H9 (cell line): ENCODE results near the gene RPLP1. TPM values are rescaled to one million over a fixed set of nuclear protein-coding genes. Genes with fewer than 3 reads are reported as not detected.
A peak's percentile ranks its signal among the peaks of the same experiment; 100 is the strongest.

Source experiments
- DNase-seq: peaks from one replicate; pipeline ENCODE4 v3.0.0-alpha.2; 2017
- H2AFZ ChIP-seq: one replicate; pipeline ENCODE4 v1.6.1; 2013; ENCODE audit warnings: mild to moderate bottlenecking, low read length, control low read depth, moderate library complexity
- H2AK5ac ChIP-seq: 2 replicates; pipeline ENCODE4 v1.6.1; 2013; ENCODE audit warnings: low read length, control low read depth, mixed read lengths; ENCODE audit not compliant: insufficient read length
- H2BK120ac ChIP-seq: one replicate; pipeline ENCODE4 v1.6.1; 2013; ENCODE audit warnings: low read depth, mild to moderate bottlenecking, low read length, control low read depth, inconsistent platforms; ENCODE audit not compliant: poor library complexity, severe bottlenecking
- H2BK12ac ChIP-seq: 2 replicates; pipeline ENCODE4 v1.6.1; 2013; ENCODE audit warnings: low read length, control low read depth, mixed read lengths, low read depth; ENCODE audit not compliant: insufficient read length
- H2BK15ac ChIP-seq: 2 replicates; pipeline ENCODE4 v1.6.1; 2013; ENCODE audit warnings: low read depth, low read length, control low read depth
- H2BK20ac ChIP-seq: one replicate; pipeline ENCODE4 v1.6.1; 2013; ENCODE audit warnings: low read depth, mild to moderate bottlenecking, low read length, control low read depth, inconsistent platforms; ENCODE audit not compliant: poor library complexity, severe bottlenecking
- H2BK5ac ChIP-seq: 2 replicates; pipeline ENCODE4 v1.6.1; 2013; ENCODE audit warnings: low read length, control low read depth, mixed read lengths; ENCODE audit not compliant: insufficient read length
- H3K14ac ChIP-seq: 2 replicates; pipeline ENCODE4 v1.6.1; 2013; ENCODE audit warnings: low read length, control low read depth; ENCODE audit not compliant: insufficient read depth
- H3K18ac ChIP-seq: 2 replicates; pipeline ENCODE4 v1.6.1; 2013; ENCODE audit warnings: low read depth, mild to moderate bottlenecking, mixed read lengths, low read length, control low read depth; ENCODE audit not compliant: insufficient read length
- H3K23ac ChIP-seq: 2 replicates; pipeline ENCODE4 v1.6.1; 2013; ENCODE audit warnings: low read length, control low read depth, mixed read lengths, low read depth; ENCODE audit not compliant: insufficient read length
- H3K23me2 ChIP-seq: 2 replicates; pipeline ENCODE4 v1.6.1; 2013; ENCODE audit warnings: low read depth, mild to moderate bottlenecking, mixed read lengths, low read length, control low read depth; ENCODE audit not compliant: insufficient read length, poor library complexity, severe bottlenecking
- H3K27ac ChIP-seq: 2 replicates; pipeline ENCODE4 v1.5.1; 2013; ENCODE audit warnings: low read length, control low read depth, mixed read lengths, low read depth; ENCODE audit not compliant: insufficient read length
- H3K27me3 ChIP-seq: 2 replicates; pipeline ENCODE4 v1.6.1; 2013; ENCODE audit warnings: low read length, control low read depth, inconsistent platforms; ENCODE audit not compliant: insufficient read depth
- H3K4ac ChIP-seq: 2 replicates; pipeline ENCODE4 v1.6.1; 2013; ENCODE audit warnings: low read depth, mild to moderate bottlenecking, control low read depth, inconsistent platforms, low read length, moderate library complexity
- H3K4me1 ChIP-seq: 2 replicates; pipeline ENCODE4 v1.6.1; 2013; ENCODE audit warnings: low read length, control low read depth, inconsistent platforms; ENCODE audit not compliant: insufficient read depth
- H3K4me2 ChIP-seq: 2 replicates; pipeline ENCODE4 v1.6.1; 2013; ENCODE audit warnings: low read length, control low read depth, mixed read lengths; ENCODE audit not compliant: insufficient read length, insufficient read depth
- H3K56ac ChIP-seq: 2 replicates; pipeline ENCODE4 v1.6.1; 2013; ENCODE audit warnings: low read depth, mild to moderate bottlenecking, mixed read lengths, low read length, control low read depth; ENCODE audit not compliant: insufficient read length
- H3K79me1 ChIP-seq: 2 replicates; pipeline ENCODE4 v1.6.1; 2013; ENCODE audit warnings: low read depth, mild to moderate bottlenecking, moderate library complexity, low read length, control low read depth, inconsistent platforms; ENCODE audit not compliant: insufficient read depth, poor library complexity, severe bottlenecking
- H3K79me2 ChIP-seq: 2 replicates; pipeline ENCODE4 v1.6.1; 2013; ENCODE audit warnings: low read length, control low read depth, inconsistent platforms; ENCODE audit not compliant: insufficient read depth
- H3K9ac ChIP-seq: 2 replicates; pipeline ENCODE4 v1.6.1; 2013; ENCODE audit warnings: low read length, control low read depth, mixed read lengths; ENCODE audit not compliant: insufficient read length; ENCODE audit errors: extremely low read depth
- H3K9me3 ChIP-seq: one replicate; pipeline ENCODE4 v1.6.1; 2013; ENCODE audit warnings: low read depth, low read length, inconsistent platforms; ENCODE audit not compliant: control insufficient read depth
- H3T11ph ChIP-seq: one replicate; pipeline ENCODE4 v1.6.1; 2013; ENCODE audit warnings: mild to moderate bottlenecking, low read length, control low read depth, inconsistent platforms
- H4K20me1 ChIP-seq: one replicate; pipeline ENCODE4 v1.6.1; 2013; ENCODE audit not compliant: control insufficient read depth, insufficient read length, insufficient read depth
- H4K5ac ChIP-seq: 2 replicates; pipeline ENCODE4 v1.6.1; 2013; ENCODE audit warnings: low read depth, mild to moderate bottlenecking, mixed read lengths, low read length, control low read depth; ENCODE audit not compliant: insufficient read length
- H4K8ac ChIP-seq: replicated peaks from 2 replicates; pipeline ENCODE4 v1.6.1; 2013; ENCODE audit warnings: low read length, control low read depth, mixed read lengths, low read depth; ENCODE audit not compliant: insufficient read length
- H4K91ac ChIP-seq: 2 replicates; pipeline ENCODE4 v1.6.1; 2013; ENCODE audit warnings: low read depth, mild to moderate bottlenecking, moderate library complexity, mixed read lengths, low read length, control low read depth; ENCODE audit not compliant: insufficient read length
- H3K27ac Mint-ChIP-seq, 3 experiments: 2 replicates in 2 of 3; 3 replicates in 1 of 3; pipeline ENCODE4 v1.8.0; 2020 to 2021; ENCODE audit warnings: mixed read lengths in 3 of 3, mild to moderate bottlenecking in 1 of 3, moderate library complexity in 1 of 3
- H3K27me3 Mint-ChIP-seq: 2 replicates; pipeline ENCODE4 v1.8.0; 2021; ENCODE audit warnings: low read depth, mild to moderate bottlenecking, moderate library complexity, mixed read lengths
- H3K36me3 Mint-ChIP-seq, 3 experiments: 2 replicates in 2 of 3; 3 replicates in 1 of 3; pipeline ENCODE4 v1.8.0; 2020 to 2021; ENCODE audit warnings: low read depth in 3 of 3, mixed read lengths in 3 of 3; ENCODE audit not compliant: insufficient read depth in 1 of 3
- H3K4me1 Mint-ChIP-seq, 2 experiments: 2 replicates each; pipeline ENCODE4 v1.8.0; 2020; ENCODE audit warnings: mixed read lengths in 2 of 2
- H3K4me3 Mint-ChIP-seq, 2 experiments: 2 replicates in 1 of 2; 3 replicates in 1 of 2; pipeline ENCODE4 v1.8.0; 2020 to 2021; ENCODE audit warnings: mild to moderate bottlenecking in 2 of 2, mixed read lengths in 2 of 2, moderate library complexity in 1 of 2
- H3K9me3 Mint-ChIP-seq, 2 experiments: 2 replicates in 1 of 2; 3 replicates in 1 of 2; pipeline ENCODE4 v1.8.0; 2020; ENCODE audit warnings: mild to moderate bottlenecking in 2 of 2, mixed read lengths in 2 of 2, moderate library complexity in 1 of 2
- CTCF ChIP-seq: fragments of 200-600 bp; sonication (generic); conservative IDR thresholded peaks from 3 replicates; pipeline ENCODE4 v1.8.0; 2021; ENCODE audit warnings: antibody characterized with exemption, mild to moderate bottlenecking
- WGBS: extraction: QIAGEN DNeasy Blood & Tissue Kit; methylation state at CpG from one replicate; pipeline ENCODE4 v1.1.7; 2013; ENCODE audit warnings: missing lambda C conversion rate, low lambda C conversion rate, mixed read lengths; ENCODE audit not compliant: insufficient read length; ENCODE audit errors: extremely low coverage; 5-methylcytosine and 5-hydroxymethylcytosine counted together
- total RNA-seq: library from RNA; stranded (reverse); gene quantifications from 2 replicates; pipeline ENCODE4 v1.2.1, GENCODE V29; 2021

The RPLP1 gene
- total RNA-seq, 1 experiment from 2014 or later, result 1,715 TPM

- no peak overlapping the region for H3T11ph ChIP-seq
- H4K20me1 ChIP-seq, result no peaks in the 10 kb centered on the region
- peaks cover 2% of the 10 kb centered on the region; the same call in 1 of the 2 replicates for H3K79me2 ChIP-seq
- H4K8ac ChIP-seq, result no peak overlapping the region
- Mint-ChIP-seq H3K9me3 (no peaks in the 10 kb centered on the region), H3K27ac (no peak overlapping the region), H3K4me1 (peaks cover 13 to 24% of the 10 kb centered on the region in 2 experiments), H3K4me3 (no peak overlapping the region), H3K36me3 (no peaks in the 10 kb centered on the region), H3K27me3 (no peaks in the 10 kb centered on the region)
- H2AK5ac ChIP-seq, result no peak overlapping the region
- no peaks in the 10 kb centered on the region for H3K27me3 ChIP-seq
- H3K23ac ChIP-seq, result no peak overlapping the region
- H4K5ac ChIP-seq, result peak overlapping the region; percentile 33
- H3K27ac ChIP-seq, result no peak overlapping the region
- H3K14ac ChIP-seq, result no peak overlapping the region
- no peak overlapping the region for H2BK120ac ChIP-seq
- H3K23me2 ChIP-seq, result no peaks in the 10 kb centered on the region
- H2BK5ac ChIP-seq, result no peak overlapping the region
- H3K4me2 ChIP-seq, result no peak overlapping the region
- DNase-seq, result no peak
- no peak overlapping the region for H3K4ac ChIP-seq
- H3K4me1 ChIP-seq, result no peaks in the 10 kb centered on the region
- H3K79me1 ChIP-seq, result no peaks in the 10 kb centered on the region
- H2AFZ ChIP-seq, result no peak overlapping the region
- no peak overlapping the region for H2BK12ac ChIP-seq
- whole genome bisulfite sequencing, result no CpG with 5 or more reads among the region's 15 CpGs
- no peak overlapping the region for H2BK20ac ChIP-seq
- no peak for TF ChIP-seq CTCF
- H3K9me3 ChIP-seq, result no peaks in the 10 kb centered on the region
- no peak overlapping the region for H4K91ac ChIP-seq
- H2BK15ac ChIP-seq, result no peak overlapping the region
- H3K56ac ChIP-seq, result no peak overlapping the region
- H3K18ac ChIP-seq, result no peak overlapping the region
- no peak overlapping the region for H3K9ac ChIP-seq
Observed at GRCh38 chr15:69498282-69498681, 45.7 kb downstream of the RPLP1 start.
